ENCODE data around the gene RNLS.
"Not testable (repeated sequence)": the region's sequence is repeated elsewhere in the genome, so short reads cannot be mapped to it uniquely, and the experiment has no call there.

Gene RNLS

GRCh38 chr10:88286030-88286429 lies 297.1 kb downstream of the RNLS start:
- DNase-seq = no peak

- DNase-seq = no peak
Observed at GRCh38 chr10:88281592-88282347, 301.3 kb downstream of the RNLS start.

- DNase-seq = no peak
Observed at GRCh38 chr10:88280518-88280917, 302.6 kb downstream of the RNLS start.

GRCh38 chr10:88278912-88279311 lies 304.2 kb downstream of the RNLS start:
- DNase-seq = no peak

GRCh38 chr10:88276945-88277344 lies 306.2 kb downstream of the RNLS start:
- DNase-seq = not testable (repeated sequence)

- DNase-seq = no peak
Observed at GRCh38 chr10:88274286-88274685, 308.8 kb downstream of the RNLS start.

GRCh38 chr10:88273567-88273966 lies 309.6 kb downstream of the RNLS start:
- DNase-seq = no peak

GRCh38 chr10:88271761-88272543 lies 311.2 kb downstream of the RNLS start:
- DNase-seq = no peak

- peak; percentile 8 to 17 for DNase-seq
Observed at GRCh38 chr10:88270871-88271713, 312.0 kb downstream of the RNLS start.

- DNase-seq = no peak
Observed at GRCh38 chr10:88270061-88270808, 312.9 kb downstream of the RNLS start.

- DNase-seq = no peak
Observed at GRCh38 chr10:88262591-88263234, 320.4 kb downstream of the RNLS start.

- DNase-seq = no peak
Observed at GRCh38 chr10:88261152-88261551, 322.0 kb downstream of the RNLS start.

GRCh38 chr10:88260329-88261051 lies 322.6 kb downstream of the RNLS start:
- no peak for DNase-seq

GRCh38 chr10:88259381-88259780 lies 323.7 kb downstream of the RNLS start:
- no peak for DNase-seq

- DNase-seq = no peak
Observed at GRCh38 chr10:88256886-88257285, 326.2 kb downstream of the RNLS start.

- DNase-seq = no peak
Observed at GRCh38 chr10:88256013-88256680, 327.0 kb downstream of the RNLS start.

GRCh38 chr10:88254091-88254490 lies 329.0 kb downstream of the RNLS start:
- no peak for DNase-seq

GRCh38 chr10:88253622-88254021 lies 329.5 kb downstream of the RNLS start:
- DNase-seq = no peak

GRCh38 chr10:88253128-88253527 lies 330.0 kb downstream of the RNLS start:
- no peak for DNase-seq

- no peak for DNase-seq
Observed at GRCh38 chr10:88249450-88249849, 333.7 kb downstream of the RNLS start.

- DNase-seq = no peak
Observed at GRCh38 chr10:88246675-88247074, 336.4 kb downstream of the RNLS start.

All from stimulated activated CD4-positive, alpha-beta T cell treated with anti-CD3 and anti-CD28 coated beads, Interleukin-4, amount 100 ng/mL, for 4 hours (primary cell).